Fibroblast of skin of left biceps (primary cell): ENCODE measurements around the gene FIGNL2.

ENCODE experiments used
- DNase-seq, 2 experiments: peaks; one replicate each; pipeline ENCODE4 v3.0.0-alpha.2; 2013; ENCODE audit warnings: low read depth in 2 of 2

FIGNL2 gene

GRCh38 chr12:51773145-51773869, 75.2 kb downstream of the FIGNL2 start:
- DNase-seq: peak; percentile 78 to 80

- DNase-seq: no peak
Measured at GRCh38 chr12:51771008-51771407, 77.5 kb downstream of the FIGNL2 start.
